HG03469 (cell line): ENCODE data around the gene AMOT.

Source experiments
- ATAC-seq: cut with Tn5 transposase; IDR thresholded peaks from one replicate; pipeline ENCODE4 v1.9.1; 2021; ENCODE audit warnings: mild to moderate bottlenecking, moderate library complexity, moderate number of reproducible peaks; ENCODE audit not compliant: unreplicated experiment

Gene AMOT

GRCh38 chrX:112753116-112753515, 87.5 kb downstream of the AMOT start:
- no peak for ATAC-seq

- no peak for ATAC-seq
Measured at GRCh38 chrX:112751076-112751475, 89.6 kb downstream of the AMOT start.

- ATAC-seq: no peak
Measured at GRCh38 chrX:112746812-112747595, 93.6 kb downstream of the AMOT start.

- peak; percentile 88 for ATAC-seq
Measured at GRCh38 chrX:112738347-112739033, 102.1 kb downstream of the AMOT start.

- ATAC-seq: no peak
Measured at GRCh38 chrX:112736310-112736709, 104.3 kb downstream of the AMOT start.

GRCh38 chrX:112735147-112735546, 105.5 kb downstream of the AMOT start:
- no peak for ATAC-seq

- ATAC-seq: no peak
Measured at GRCh38 chrX:112734290-112734689, 106.3 kb downstream of the AMOT start.

GRCh38 chrX:112731793-112732192, 108.8 kb downstream of the AMOT start:
- no peak for ATAC-seq
